Hindlimb muscle (tissue), 1 donor: ENCODE results near the gene C2orf76. TPM values are rescaled to one million over a fixed set of nuclear protein-coding genes. Genes with fewer than 3 reads are reported as not detected.
"Not testable (repeated sequence)": the region's sequence is repeated elsewhere in the genome, so short reads cannot be mapped to it uniquely, and the experiment has no call there.

Experiments
- DNase-seq: peaks from one replicate; pipeline ENCODE4 v3.0.0-alpha.2; 2013
- polyA plus RNA-seq: library from polyadenylated mRNA; unstranded; fragments of 120-200 nt; gene quantifications from one replicate; pipeline ENCODE4 v1.2.1, GENCODE V29; 2013; ENCODE audit not compliant: insufficient read length

Gene C2orf76
- polyA plus RNA-seq, 1 donor, result 8.1 TPM

- DNase-seq, result no peak
Observed at GRCh38 chr2:119293900-119294299, 72.7 kb downstream of the C2orf76 start.

GRCh38 chr2:119293254-119293653 is 73.4 kb downstream of the C2orf76 start:
- no peak for DNase-seq

- no peak for DNase-seq
Observed at GRCh38 chr2:119292226-119292625, 74.4 kb downstream of the C2orf76 start.

- no peak for DNase-seq
Observed at GRCh38 chr2:119291588-119292167, 75.0 kb downstream of the C2orf76 start.

GRCh38 chr2:119290859-119291587 is 75.6 kb downstream of the C2orf76 start:
- DNase-seq, result no peak

- no peak for DNase-seq
Observed at GRCh38 chr2:119289642-119290041, 77.0 kb downstream of the C2orf76 start.

GRCh38 chr2:119289093-119289492 is 77.5 kb downstream of the C2orf76 start:
- DNase-seq, result no peak

GRCh38 chr2:119288576-119288975 is 78.1 kb downstream of the C2orf76 start:
- DNase-seq, result no peak

GRCh38 chr2:119286661-119287060 is 80.0 kb downstream of the C2orf76 start:
- DNase-seq, result no peak

GRCh38 chr2:119283873-119284331 is 82.7 kb downstream of the C2orf76 start:
- no peak for DNase-seq

- no peak for DNase-seq
Observed at GRCh38 chr2:119282996-119283511, 83.6 kb downstream of the C2orf76 start.

- DNase-seq, result no peak
Observed at GRCh38 chr2:119282146-119282995, 84.3 kb downstream of the C2orf76 start.

GRCh38 chr2:119280680-119281079 is 86.0 kb downstream of the C2orf76 start:
- no peak for DNase-seq

GRCh38 chr2:119279666-119280065 is 87.0 kb downstream of the C2orf76 start:
- DNase-seq, result no peak

GRCh38 chr2:119278946-119279345 is 87.7 kb downstream of the C2orf76 start:
- DNase-seq, result no peak

GRCh38 chr2:119278385-119278784 is 88.2 kb downstream of the C2orf76 start:
- not testable (repeated sequence) for DNase-seq

GRCh38 chr2:119276864-119277263 is 89.8 kb downstream of the C2orf76 start:
- no peak for DNase-seq

GRCh38 chr2:119267604-119268003 is 99.0 kb downstream of the C2orf76 start:
- no peak for DNase-seq

- no peak for DNase-seq
Observed at GRCh38 chr2:119266091-119266589, 100.5 kb downstream of the C2orf76 start.

- DNase-seq, result no peak
Observed at GRCh38 chr2:119265693-119266066, 101.0 kb downstream of the C2orf76 start.

- DNase-seq, result no peak
Observed at GRCh38 chr2:119264781-119265692, 101.6 kb downstream of the C2orf76 start.

- no peak for DNase-seq
Observed at GRCh38 chr2:119263656-119264055, 103.0 kb downstream of the C2orf76 start.
